Loucy (cell line): ENCODE results near the gene BRIP1.

Experiments
- H2AFZ ChIP-seq: fragments of 200-600 bp; sonication (generic); 2 replicates; pipeline ENCODE4 v1.6.0; 2016; ENCODE audit warnings: antibody characterized with exemption, mild to moderate bottlenecking, low read length, moderate library complexity
- H3F3A ChIP-seq: fragments of 200-600 bp; 2 replicates; pipeline ENCODE4 v1.6.0; 2016; ENCODE audit warnings: antibody characterized with exemption, low read depth, mild to moderate bottlenecking
- H3K27me3 ChIP-seq: fragments of 200-600 bp; sonication (generic); 2 replicates; pipeline ENCODE4 v1.6.1; 2014; ENCODE audit warnings: low read length, mild to moderate bottlenecking; ENCODE audit not compliant: insufficient read depth, poor library complexity, severe bottlenecking
- H3K36me3 ChIP-seq: fragments of 200-600 bp; sonication (generic); 2 replicates; pipeline ENCODE4 v1.6.1; 2016; ENCODE audit warnings: low read length; ENCODE audit not compliant: insufficient read depth
- H3K4me1 ChIP-seq: fragments of 200-600 bp; sonication (generic); 2 replicates; pipeline ENCODE4 v1.5.1; 2014; ENCODE audit warnings: low read length, mild to moderate bottlenecking; ENCODE audit not compliant: insufficient read depth, poor library complexity, severe bottlenecking
- H3K4me2 ChIP-seq: fragments of 200-600 bp; sonication (generic); 2 replicates; pipeline ENCODE4 v1.6.0; 2014; ENCODE audit warnings: antibody characterized with exemption, low read length, low read depth, mild to moderate bottlenecking; ENCODE audit not compliant: poor library complexity, severe bottlenecking
- H3K4me3 ChIP-seq: fragments of 200-600 bp; sonication (generic); 2 replicates; pipeline ENCODE4 v1.5.1; 2014; ENCODE audit warnings: low read length, mild to moderate bottlenecking, mixed read lengths; ENCODE audit not compliant: poor library complexity, severe bottlenecking
- H3K79me2 ChIP-seq: fragments of 200-600 bp; sonication (generic); 2 replicates; pipeline ENCODE4 v1.6.1; 2014; ENCODE audit warnings: low read length; ENCODE audit not compliant: insufficient read depth
- H3K9ac ChIP-seq: fragments of 200-600 bp; sonication (generic); 2 replicates; pipeline ENCODE4 v1.6.0; 2014; ENCODE audit warnings: mild to moderate bottlenecking, low read depth, low read length, moderate library complexity; ENCODE audit not compliant: poor library complexity, severe bottlenecking
- H3K9me2 ChIP-seq: fragments of 200-600 bp; sonication (generic); replicated peaks from 2 replicates; pipeline ENCODE4 v1.6.1; 2016; ENCODE audit warnings: low read depth, low read length, mixed read lengths
- H3K9me3 ChIP-seq: fragments of 200-600 bp; sonication (generic); 2 replicates; pipeline ENCODE4 v1.6.1; 2014; ENCODE audit warnings: mild to moderate bottlenecking, antibody characterized with exemption, low read length, low read depth; ENCODE audit not compliant: insufficient read depth
- H4K20me1 ChIP-seq: fragments of 200-600 bp; sonication (generic); 2 replicates; pipeline ENCODE4 v1.6.0; 2014; ENCODE audit warnings: antibody characterized with exemption, low read length, mild to moderate bottlenecking; ENCODE audit not compliant: insufficient read depth, poor library complexity, severe bottlenecking
- CTCF ChIP-seq: fragments of 200-600 bp; sonication (generic); conservative IDR thresholded peaks from 2 replicates; pipeline ENCODE4 v1.5.1; 2014; ENCODE audit warnings: mild to moderate bottlenecking, antibody characterized with exemption, low read length
- EZH2phosphoT487 ChIP-seq: fragments of 200-600 bp; IDR thresholded peaks from 2 replicates; pipeline ENCODE4 v1.6.1; 2018; ENCODE audit warnings: antibody characterized with exemption, mild to moderate bottlenecking, moderate library complexity, borderline replicate concordance

The BRIP1 gene

GRCh38 chr17:61672140-61672539 lies 191.2 kb downstream of the BRIP1 start:
- H3K27me3 ChIP-seq, result no peaks in the 10 kb centered on the region
- no peak overlapping the region for H3K4me3 ChIP-seq
- H3K36me3 ChIP-seq, result no peaks in the 10 kb centered on the region
- no peaks in the 10 kb centered on the region for H3K4me1 ChIP-seq
- H2AFZ ChIP-seq, result no peak overlapping the region
- no peaks in the 10 kb centered on the region for H4K20me1 ChIP-seq
- no peaks in the 10 kb centered on the region for H3K9me3 ChIP-seq
- H3F3A ChIP-seq, result no peaks in the 10 kb centered on the region
- no peak overlapping the region for H3K4me2 ChIP-seq
- H3K9ac ChIP-seq, result no peak overlapping the region
- no peaks in the 10 kb centered on the region for H3K9me2 ChIP-seq
- no peaks in the 10 kb centered on the region for H3K79me2 ChIP-seq
- TF ChIP-seq CTCF, result no peak
- no peak for TF ChIP-seq EZH2phosphoT487

- H3K9me3 ChIP-seq, result no peaks in the 10 kb centered on the region
- no peaks in the 10 kb centered on the region for H3K36me3 ChIP-seq
- no peak overlapping the region for H3K4me3 ChIP-seq
- no peaks in the 10 kb centered on the region for H3K27me3 ChIP-seq
- H3K9me2 ChIP-seq, result no peaks in the 10 kb centered on the region
- H3K79me2 ChIP-seq, result no peaks in the 10 kb centered on the region
- no peak for TF ChIP-seq CTCF
- TF ChIP-seq EZH2phosphoT487, result no peak
- H3K4me1 ChIP-seq, result no peaks in the 10 kb centered on the region
- H4K20me1 ChIP-seq, result no peaks in the 10 kb centered on the region
- H3F3A ChIP-seq, result no peaks in the 10 kb centered on the region
- H2AFZ ChIP-seq, result no peak overlapping the region
- no peak overlapping the region for H3K4me2 ChIP-seq
- no peak overlapping the region for H3K9ac ChIP-seq
Observed at GRCh38 chr17:61670691-61671090, 192.6 kb downstream of the BRIP1 start.

GRCh38 chr17:61669522-61669921 lies 193.8 kb downstream of the BRIP1 start:
- Histone ChIP-seq H3K79me2 (no peaks in the 10 kb centered on the region), H3K9ac (no peak overlapping the region), H3K9me3 (no peaks in the 10 kb centered on the region), H3K4me3 (no peak overlapping the region), H3K27me3 (no peaks in the 10 kb centered on the region), H3K4me1 (no peaks in the 10 kb centered on the region), H2AFZ (no peak overlapping the region), H3K9me2 (no peaks in the 10 kb centered on the region), H3F3A (no peaks in the 10 kb centered on the region), H3K36me3 (no peaks in the 10 kb centered on the region), H4K20me1 (no peaks in the 10 kb centered on the region), H3K4me2 (no peak overlapping the region)
- TF ChIP-seq EZH2phosphoT487 (no peak), CTCF (no peak)
